ENCODE data around the gene PRR3.

PRR3 gene

DNA sequence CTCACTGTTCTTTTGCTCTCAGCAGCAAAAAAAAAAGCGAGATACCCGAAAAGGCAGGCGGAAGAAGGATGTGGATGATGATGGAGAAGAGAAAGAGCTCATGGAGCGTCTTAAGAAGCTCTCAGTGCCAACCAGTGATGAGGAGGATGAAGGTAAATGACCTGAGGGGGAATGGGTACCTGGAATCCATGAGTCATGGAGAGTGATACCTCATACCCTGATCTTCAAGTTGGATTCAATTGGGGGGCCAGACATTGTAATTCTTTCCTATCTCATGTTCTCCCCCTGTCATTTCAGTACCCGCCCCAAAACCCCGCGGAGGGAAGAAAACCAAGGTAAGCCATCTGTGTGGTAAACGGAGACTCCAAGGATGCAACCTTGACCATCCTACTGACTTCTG, 21.0 kb downstream of the PRR3 start:
- H3K9ac ChIP-seq (ENCODE audit: low read length): no peak overlapping the region
- no peak overlapping the region for H3K4me3 ChIP-seq (ENCODE audit: low read length)
- no peak overlapping the region for H3K27ac ChIP-seq (ENCODE audit: low read length)
- no peaks in the 10 kb centered on the region for H3K9me3 ChIP-seq (ENCODE audit: insufficient read depth, low read length)
- peaks cover 16% of the 10 kb centered on the region for H4K20me1 ChIP-seq (ENCODE audit: insufficient read depth, low read length)
- peaks cover 4% of the 10 kb centered on the region; the same call in 1 of the 2 replicates for H3K4me1 ChIP-seq (ENCODE audit: low read length)
- no peak overlapping the region for H3K4me2 ChIP-seq (ENCODE audit: low read length)
- H3K79me2 ChIP-seq (ENCODE audit: low read length): peaks cover 37% of the 10 kb centered on the region
- H3K36me3 ChIP-seq (replicated peaks; ENCODE audit: low read depth, low read length): peaks cover 27% of the 10 kb centered on the region
- no peaks in the 10 kb centered on the region for H3K27me3 ChIP-seq (ENCODE audit: low read depth, low read length)
- no peak overlapping the region for H2AFZ ChIP-seq (ENCODE audit: low read depth, low read length)
- TF ChIP-seq, protein P1, sequence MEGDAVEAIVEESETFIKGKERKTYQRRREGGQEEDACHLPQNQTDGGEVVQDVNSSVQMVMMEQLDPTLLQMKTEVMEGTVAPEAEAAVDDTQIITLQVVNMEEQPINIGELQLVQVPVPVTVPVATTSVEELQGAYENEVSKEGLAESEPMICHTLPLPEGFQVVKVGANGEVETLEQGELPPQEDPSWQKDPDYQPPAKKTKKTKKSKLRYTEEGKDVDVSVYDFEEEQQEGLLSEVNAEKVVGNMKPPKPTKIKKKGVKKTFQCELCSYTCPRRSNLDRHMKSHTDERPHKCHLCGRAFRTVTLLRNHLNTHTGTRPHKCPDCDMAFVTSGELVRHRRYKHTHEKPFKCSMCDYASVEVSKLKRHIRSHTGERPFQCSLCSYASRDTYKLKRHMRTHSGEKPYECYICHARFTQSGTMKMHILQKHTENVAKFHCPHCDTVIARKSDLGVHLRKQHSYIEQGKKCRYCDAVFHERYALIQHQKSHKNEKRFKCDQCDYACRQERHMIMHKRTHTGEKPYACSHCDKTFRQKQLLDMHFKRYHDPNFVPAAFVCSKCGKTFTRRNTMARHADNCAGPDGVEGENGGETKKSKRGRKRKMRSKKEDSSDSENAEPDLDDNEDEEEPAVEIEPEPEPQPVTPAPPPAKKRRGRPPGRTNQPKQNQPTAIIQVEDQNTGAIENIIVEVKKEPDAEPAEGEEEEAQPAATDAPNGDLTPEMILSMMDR (IDR thresholded peaks at IDR 0.05; ENCODE audit: low read depth, low read length): no peak
- TF ChIP-seq EZH2phosphoT487 (IDR thresholded peaks at IDR 0.05; ENCODE audit: low read depth): no peak

DNA sequence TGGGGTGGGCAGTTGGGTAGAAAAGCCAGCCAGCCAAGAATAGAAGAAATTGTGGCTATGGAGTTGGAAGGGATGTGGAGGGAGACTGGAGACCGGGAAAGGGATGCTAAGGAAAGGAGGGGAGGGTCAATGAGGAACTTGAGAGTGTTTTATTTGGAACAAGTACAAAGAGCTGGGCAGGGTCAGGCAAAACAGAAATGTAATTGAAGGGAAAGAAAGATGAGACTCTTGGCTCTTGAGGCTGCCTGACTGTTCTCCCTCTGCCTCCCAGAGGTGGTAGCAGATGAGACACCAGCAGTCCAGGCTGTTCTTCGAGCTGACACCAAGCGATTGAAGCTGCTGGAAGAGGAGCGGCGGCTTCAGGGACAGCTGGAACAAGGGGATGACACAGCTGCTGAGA, 26.8 kb downstream of the PRR3 start:
- H3K79me2 ChIP-seq (ENCODE audit: low read length): no peaks in the 10 kb centered on the region
- peaks cover 33% of the 10 kb centered on the region for H3K36me3 ChIP-seq (replicated peaks; ENCODE audit: low read depth, low read length)

DNA sequence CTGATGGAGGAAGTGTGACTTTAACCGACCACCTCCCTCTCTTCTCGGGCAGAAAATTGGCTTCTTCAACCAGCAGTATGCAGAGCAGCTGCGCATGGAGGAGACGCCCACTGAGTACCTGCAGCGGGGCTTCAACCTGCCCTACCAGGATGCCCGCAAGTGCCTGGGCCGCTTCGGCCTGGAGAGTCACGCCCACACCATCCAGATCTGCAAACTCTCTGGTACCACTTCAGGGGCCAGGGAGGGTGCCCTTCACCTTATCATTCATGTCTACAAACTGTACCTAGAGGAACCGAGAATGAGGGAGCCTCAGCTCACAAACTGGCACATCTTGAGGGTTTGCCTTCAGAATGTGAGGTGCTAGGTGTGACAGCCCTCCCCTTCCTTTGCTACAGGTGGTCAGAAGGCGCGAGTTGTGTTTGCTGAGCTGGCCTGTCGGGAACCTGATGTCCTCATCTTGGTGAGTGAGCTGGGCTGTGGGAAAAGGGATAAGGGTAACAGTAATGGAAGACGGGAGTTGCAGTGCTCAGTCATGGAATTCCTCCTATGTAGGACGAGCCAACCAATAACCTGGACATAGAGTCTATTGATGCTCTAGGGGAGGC, 32.8 kb downstream of the PRR3 start:
- Histone ChIP-seq H3K4me3 (ENCODE audit: low read length) (no peak overlapping the region), H3K9me3 (ENCODE audit: insufficient read depth, low read length) (no peaks in the 10 kb centered on the region), H3K4me2 (ENCODE audit: low read length) (no peak overlapping the region), H3K79me2 (ENCODE audit: low read length) (peaks cover 15% of the 10 kb centered on the region), H3K27me3 (ENCODE audit: low read depth, low read length) (no peaks in the 10 kb centered on the region), H2AFZ (ENCODE audit: low read depth, low read length) (no peak overlapping the region), H3K4me1 (ENCODE audit: low read length) (no peaks in the 10 kb centered on the region), H4K20me1 (ENCODE audit: insufficient read depth, low read length) (peaks cover 4% of the 10 kb centered on the region; the same call in 1 of the 2 replicates), H3K27ac (ENCODE audit: low read length) (no peak overlapping the region), H3K9ac (ENCODE audit: low read length) (no peak overlapping the region), H3K36me3 (replicated peaks; ENCODE audit: low read depth, low read length) (peaks cover 32% of the 10 kb centered on the region)
- TF ChIP-seq, protein P1 (IDR thresholded peaks at IDR 0.05; ENCODE audit: low read depth, low read length): no peak
- TF ChIP-seq EZH2phosphoT487 (IDR thresholded peaks at IDR 0.05; ENCODE audit: low read depth): no peak

More for the DNA sequence above, 26.8 kb downstream of the PRR3 start:
- TF ChIP-seq, protein P1 (IDR thresholded peaks at IDR 0.05; ENCODE audit: low read depth, low read length): no peak
- TF ChIP-seq EZH2phosphoT487 (IDR thresholded peaks at IDR 0.05; ENCODE audit: low read depth): no peak
- no peaks in the 10 kb centered on the region for H3K27me3 ChIP-seq (ENCODE audit: low read depth, low read length)
- H4K20me1 ChIP-seq (ENCODE audit: insufficient read depth, low read length): no peaks in the 10 kb centered on the region
- H3K4me2 ChIP-seq (ENCODE audit: low read length): no peak overlapping the region
- no peak overlapping the region for H3K27ac ChIP-seq (ENCODE audit: low read length)
- H3K4me3 ChIP-seq (ENCODE audit: low read length): no peak overlapping the region
- H2AFZ ChIP-seq (ENCODE audit: low read depth, low read length): no peak overlapping the region
- H3K4me1 ChIP-seq (ENCODE audit: low read length): no peaks in the 10 kb centered on the region
- no peaks in the 10 kb centered on the region for H3K9me3 ChIP-seq (ENCODE audit: insufficient read depth, low read length)
- H3K9ac ChIP-seq (ENCODE audit: low read length): no peak overlapping the region

DNA sequence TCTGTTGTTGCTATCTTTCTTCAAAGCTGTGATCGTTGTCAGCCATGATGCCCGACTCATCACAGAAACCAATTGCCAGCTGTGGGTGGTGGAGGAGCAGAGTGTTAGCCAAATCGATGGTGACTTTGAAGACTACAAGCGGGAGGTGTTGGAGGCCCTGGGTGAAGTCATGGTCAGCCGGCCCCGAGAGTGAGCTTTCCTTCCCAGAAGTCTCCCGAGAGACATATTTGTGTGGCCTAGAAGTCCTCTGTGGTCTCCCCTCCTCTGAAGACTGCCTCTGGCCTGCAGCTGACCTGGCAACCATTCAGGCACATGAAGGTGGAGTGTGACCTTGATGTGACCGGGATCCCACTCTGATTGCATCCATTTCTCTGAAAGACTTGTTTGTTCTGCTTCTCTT, 33.4 kb downstream of the PRR3 start:
- peaks cover 4% of the 10 kb centered on the region; the same call in 1 of the 2 replicates for H4K20me1 ChIP-seq (ENCODE audit: insufficient read depth, low read length)
- no peak overlapping the region for H2AFZ ChIP-seq (ENCODE audit: low read depth, low read length)
- H3K4me2 ChIP-seq (ENCODE audit: low read length): no peak overlapping the region
- H3K36me3 ChIP-seq (replicated peaks; ENCODE audit: low read depth, low read length): peaks cover 28% of the 10 kb centered on the region
- H3K4me3 ChIP-seq (ENCODE audit: low read length): no peak overlapping the region
- no peak overlapping the region for H3K27ac ChIP-seq (ENCODE audit: low read length)
- no peaks in the 10 kb centered on the region for H3K9me3 ChIP-seq (ENCODE audit: insufficient read depth, low read length)
- H3K9ac ChIP-seq (ENCODE audit: low read length): no peak overlapping the region
- no peak for TF ChIP-seq EZH2phosphoT487 (IDR thresholded peaks at IDR 0.05; ENCODE audit: low read depth)
- H3K27me3 ChIP-seq (ENCODE audit: low read depth, low read length): no peaks in the 10 kb centered on the region
- H3K79me2 ChIP-seq (ENCODE audit: low read length): peaks cover 15% of the 10 kb centered on the region
- no peaks in the 10 kb centered on the region for H3K4me1 ChIP-seq (ENCODE audit: low read length)

Measured in OCI-LY3 (cell line).